H9 (cell line): Measurements from ENCODE around the gene P3H2. TPM values are rescaled to one million over a fixed set of nuclear protein-coding genes. Genes with fewer than 3 reads are reported as not detected.

Experiments
- DNase-seq: peaks from one replicate; pipeline ENCODE4 v3.0.0-alpha.2; 2017
- H2AFZ ChIP-seq: one replicate; pipeline ENCODE4 v1.6.1; 2013; ENCODE audit warnings: mild to moderate bottlenecking, low read length, control low read depth, moderate library complexity
- H2AK5ac ChIP-seq: 2 replicates; pipeline ENCODE4 v1.6.1; 2013; ENCODE audit warnings: low read length, control low read depth, mixed read lengths; ENCODE audit not compliant: insufficient read length
- H2BK120ac ChIP-seq: one replicate; pipeline ENCODE4 v1.6.1; 2013; ENCODE audit warnings: low read depth, mild to moderate bottlenecking, low read length, control low read depth, inconsistent platforms; ENCODE audit not compliant: poor library complexity, severe bottlenecking
- H2BK12ac ChIP-seq: 2 replicates; pipeline ENCODE4 v1.6.1; 2013; ENCODE audit warnings: low read length, control low read depth, mixed read lengths, low read depth; ENCODE audit not compliant: insufficient read length
- H2BK15ac ChIP-seq: 2 replicates; pipeline ENCODE4 v1.6.1; 2013; ENCODE audit warnings: low read depth, low read length, control low read depth
- H2BK20ac ChIP-seq: one replicate; pipeline ENCODE4 v1.6.1; 2013; ENCODE audit warnings: low read depth, mild to moderate bottlenecking, low read length, control low read depth, inconsistent platforms; ENCODE audit not compliant: poor library complexity, severe bottlenecking
- H2BK5ac ChIP-seq: 2 replicates; pipeline ENCODE4 v1.6.1; 2013; ENCODE audit warnings: low read length, control low read depth, mixed read lengths; ENCODE audit not compliant: insufficient read length
- H3K14ac ChIP-seq: 2 replicates; pipeline ENCODE4 v1.6.1; 2013; ENCODE audit warnings: low read length, control low read depth; ENCODE audit not compliant: insufficient read depth
- H3K18ac ChIP-seq: 2 replicates; pipeline ENCODE4 v1.6.1; 2013; ENCODE audit warnings: low read depth, mild to moderate bottlenecking, mixed read lengths, low read length, control low read depth; ENCODE audit not compliant: insufficient read length
- H3K23ac ChIP-seq: 2 replicates; pipeline ENCODE4 v1.6.1; 2013; ENCODE audit warnings: low read length, control low read depth, mixed read lengths, low read depth; ENCODE audit not compliant: insufficient read length
- H3K23me2 ChIP-seq: 2 replicates; pipeline ENCODE4 v1.6.1; 2013; ENCODE audit warnings: low read depth, mild to moderate bottlenecking, mixed read lengths, low read length, control low read depth; ENCODE audit not compliant: insufficient read length, poor library complexity, severe bottlenecking
- H3K27ac ChIP-seq: 2 replicates; pipeline ENCODE4 v1.5.1; 2013; ENCODE audit warnings: low read length, control low read depth, mixed read lengths, low read depth; ENCODE audit not compliant: insufficient read length
- H3K27me3 ChIP-seq: 2 replicates; pipeline ENCODE4 v1.6.1; 2013; ENCODE audit warnings: low read length, control low read depth, inconsistent platforms; ENCODE audit not compliant: insufficient read depth
- H3K4ac ChIP-seq: 2 replicates; pipeline ENCODE4 v1.6.1; 2013; ENCODE audit warnings: low read depth, mild to moderate bottlenecking, control low read depth, inconsistent platforms, low read length, moderate library complexity
- H3K4me1 ChIP-seq: 2 replicates; pipeline ENCODE4 v1.6.1; 2013; ENCODE audit warnings: low read length, control low read depth, inconsistent platforms; ENCODE audit not compliant: insufficient read depth
- H3K4me2 ChIP-seq: 2 replicates; pipeline ENCODE4 v1.6.1; 2013; ENCODE audit warnings: low read length, control low read depth, mixed read lengths; ENCODE audit not compliant: insufficient read length, insufficient read depth
- H3K56ac ChIP-seq: 2 replicates; pipeline ENCODE4 v1.6.1; 2013; ENCODE audit warnings: low read depth, mild to moderate bottlenecking, mixed read lengths, low read length, control low read depth; ENCODE audit not compliant: insufficient read length
- H3K79me1 ChIP-seq: 2 replicates; pipeline ENCODE4 v1.6.1; 2013; ENCODE audit warnings: low read depth, mild to moderate bottlenecking, moderate library complexity, low read length, control low read depth, inconsistent platforms; ENCODE audit not compliant: insufficient read depth, poor library complexity, severe bottlenecking
- H3K79me2 ChIP-seq: 2 replicates; pipeline ENCODE4 v1.6.1; 2013; ENCODE audit warnings: low read length, control low read depth, inconsistent platforms; ENCODE audit not compliant: insufficient read depth
- H3K9ac ChIP-seq: 2 replicates; pipeline ENCODE4 v1.6.1; 2013; ENCODE audit warnings: low read length, control low read depth, mixed read lengths; ENCODE audit not compliant: insufficient read length; ENCODE audit errors: extremely low read depth
- H3K9me3 ChIP-seq: one replicate; pipeline ENCODE4 v1.6.1; 2013; ENCODE audit warnings: low read depth, low read length, inconsistent platforms; ENCODE audit not compliant: control insufficient read depth
- H3T11ph ChIP-seq: one replicate; pipeline ENCODE4 v1.6.1; 2013; ENCODE audit warnings: mild to moderate bottlenecking, low read length, control low read depth, inconsistent platforms
- H4K20me1 ChIP-seq: one replicate; pipeline ENCODE4 v1.6.1; 2013; ENCODE audit not compliant: control insufficient read depth, insufficient read length, insufficient read depth
- H4K5ac ChIP-seq: 2 replicates; pipeline ENCODE4 v1.6.1; 2013; ENCODE audit warnings: low read depth, mild to moderate bottlenecking, mixed read lengths, low read length, control low read depth; ENCODE audit not compliant: insufficient read length
- H4K8ac ChIP-seq: replicated peaks from 2 replicates; pipeline ENCODE4 v1.6.1; 2013; ENCODE audit warnings: low read length, control low read depth, mixed read lengths, low read depth; ENCODE audit not compliant: insufficient read length
- H4K91ac ChIP-seq: 2 replicates; pipeline ENCODE4 v1.6.1; 2013; ENCODE audit warnings: low read depth, mild to moderate bottlenecking, moderate library complexity, mixed read lengths, low read length, control low read depth; ENCODE audit not compliant: insufficient read length
- H3K27ac Mint-ChIP-seq, 3 experiments: 2 replicates in 2 of 3; 3 replicates in 1 of 3; pipeline ENCODE4 v1.8.0; 2020 to 2021; ENCODE audit warnings: mixed read lengths in 3 of 3, mild to moderate bottlenecking in 1 of 3, moderate library complexity in 1 of 3
- H3K27me3 Mint-ChIP-seq: 2 replicates; pipeline ENCODE4 v1.8.0; 2021; ENCODE audit warnings: low read depth, mild to moderate bottlenecking, moderate library complexity, mixed read lengths
- H3K36me3 Mint-ChIP-seq, 3 experiments: 2 replicates in 2 of 3; 3 replicates in 1 of 3; pipeline ENCODE4 v1.8.0; 2020 to 2021; ENCODE audit warnings: low read depth in 3 of 3, mixed read lengths in 3 of 3; ENCODE audit not compliant: insufficient read depth in 1 of 3
- H3K4me1 Mint-ChIP-seq, 2 experiments: 2 replicates each; pipeline ENCODE4 v1.8.0; 2020; ENCODE audit warnings: mixed read lengths in 2 of 2
- H3K4me3 Mint-ChIP-seq, 2 experiments: 2 replicates in 1 of 2; 3 replicates in 1 of 2; pipeline ENCODE4 v1.8.0; 2020 to 2021; ENCODE audit warnings: mild to moderate bottlenecking in 2 of 2, mixed read lengths in 2 of 2, moderate library complexity in 1 of 2
- H3K9me3 Mint-ChIP-seq, 2 experiments: 2 replicates in 1 of 2; 3 replicates in 1 of 2; pipeline ENCODE4 v1.8.0; 2020; ENCODE audit warnings: mild to moderate bottlenecking in 2 of 2, mixed read lengths in 2 of 2, moderate library complexity in 1 of 2
- WGBS: extraction: QIAGEN DNeasy Blood & Tissue Kit; methylation state at CpG from one replicate; pipeline ENCODE4 v1.1.7; 2013; ENCODE audit warnings: missing lambda C conversion rate, low lambda C conversion rate, mixed read lengths; ENCODE audit not compliant: insufficient read length; ENCODE audit errors: extremely low coverage; 5-methylcytosine and 5-hydroxymethylcytosine counted together
- total RNA-seq: library from RNA; stranded (reverse); gene quantifications from 2 replicates; pipeline ENCODE4 v1.2.1, GENCODE V29; 2021
- TF ChIP-seq, protein P1 (sequence below): fragments of 200-600 bp; sonication (generic); conservative IDR thresholded peaks from 3 replicates; pipeline ENCODE4 v1.8.0; 2021; ENCODE audit warnings: antibody characterized with exemption, mild to moderate bottlenecking

P3H2 gene
- total RNA-seq, 1 experiment from 2014 or later = 41.5 TPM

DNA sequence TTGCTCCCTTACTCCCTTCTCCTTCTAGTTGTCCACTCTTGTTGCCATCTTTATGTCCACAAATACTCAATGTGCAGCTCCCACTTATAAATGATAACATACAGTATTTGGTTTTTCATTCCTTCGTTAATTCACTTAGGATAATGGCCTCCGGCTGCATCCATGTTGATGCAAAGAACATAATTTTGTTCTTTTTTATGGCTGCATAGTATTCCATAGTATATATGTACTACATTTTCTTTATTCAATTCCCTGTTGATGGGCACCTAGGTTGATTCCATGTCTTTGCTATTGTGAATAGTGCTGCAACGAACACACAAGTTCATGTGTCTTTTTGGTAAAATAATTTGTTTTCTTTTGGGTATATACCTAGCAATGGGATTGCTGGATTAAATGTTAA lies 21.3 kb upstream of the P3H2 start:
- Mint-ChIP-seq H3K27ac (no peak overlapping the region), H3K36me3 (peaks cover 21 to 42% (median 28%) of the 10 kb centered on the region in 3 experiments)
- H2AFZ ChIP-seq = no peak overlapping the region

More for the DNA sequence above, 21.3 kb upstream of the P3H2 start:
- Histone ChIP-seq H4K8ac (no peak overlapping the region), H3K79me2 (no peaks in the 10 kb centered on the region), H3K18ac (no peak overlapping the region), H3K23ac (no peak overlapping the region), H2BK15ac (no peak overlapping the region), H2BK120ac (no peak overlapping the region), H4K91ac (no peak overlapping the region), H3K27me3 (no peaks in the 10 kb centered on the region), H3K4me1 (no peaks in the 10 kb centered on the region), H4K20me1 (no peaks in the 10 kb centered on the region), H3K4ac (no peak overlapping the region), H2BK12ac (no peak overlapping the region), H3K4me2 (no peak overlapping the region), H3K56ac (no peak overlapping the region), H3K9me3 (no peaks in the 10 kb centered on the region), H3K79me1 (no peaks in the 10 kb centered on the region), H3K14ac (no peak overlapping the region), H3K9ac (no peak overlapping the region), H4K5ac (no peak overlapping the region), H2BK5ac (no peak overlapping the region), H2AK5ac (no peak overlapping the region), H3K27ac (no peak overlapping the region), H3K23me2 (no peaks in the 10 kb centered on the region), H2BK20ac (no peak overlapping the region), H3T11ph (no peak overlapping the region)
- WGBS = no CpG with 5 or more reads among the region's 3 CpGs
- TF ChIP-seq, protein P1, sequence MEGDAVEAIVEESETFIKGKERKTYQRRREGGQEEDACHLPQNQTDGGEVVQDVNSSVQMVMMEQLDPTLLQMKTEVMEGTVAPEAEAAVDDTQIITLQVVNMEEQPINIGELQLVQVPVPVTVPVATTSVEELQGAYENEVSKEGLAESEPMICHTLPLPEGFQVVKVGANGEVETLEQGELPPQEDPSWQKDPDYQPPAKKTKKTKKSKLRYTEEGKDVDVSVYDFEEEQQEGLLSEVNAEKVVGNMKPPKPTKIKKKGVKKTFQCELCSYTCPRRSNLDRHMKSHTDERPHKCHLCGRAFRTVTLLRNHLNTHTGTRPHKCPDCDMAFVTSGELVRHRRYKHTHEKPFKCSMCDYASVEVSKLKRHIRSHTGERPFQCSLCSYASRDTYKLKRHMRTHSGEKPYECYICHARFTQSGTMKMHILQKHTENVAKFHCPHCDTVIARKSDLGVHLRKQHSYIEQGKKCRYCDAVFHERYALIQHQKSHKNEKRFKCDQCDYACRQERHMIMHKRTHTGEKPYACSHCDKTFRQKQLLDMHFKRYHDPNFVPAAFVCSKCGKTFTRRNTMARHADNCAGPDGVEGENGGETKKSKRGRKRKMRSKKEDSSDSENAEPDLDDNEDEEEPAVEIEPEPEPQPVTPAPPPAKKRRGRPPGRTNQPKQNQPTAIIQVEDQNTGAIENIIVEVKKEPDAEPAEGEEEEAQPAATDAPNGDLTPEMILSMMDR = no peak
- peaks cover 28 to 30% of the 10 kb centered on the region in 2 experiments for H3K9me3 Mint-ChIP-seq
- peaks cover 6 to 10% of the 10 kb centered on the region in 2 experiments; a peak in 3 of 4 replicates for H3K4me1 Mint-ChIP-seq
- H3K27me3 Mint-ChIP-seq = peaks cover 2% of the 10 kb centered on the region
- DNase-seq = no peak
- no peak overlapping the region for H3K4me3 Mint-ChIP-seq
